ACC112 (cell line): ENCODE data around the gene LIN28B.
"Not testable (repeated sequence)": the region's sequence is repeated elsewhere in the genome, so short reads cannot be mapped to it uniquely, and the experiment has no call there.

Source experiments
- H2AFZ ChIP-seq: fragments of 200-600 bp; sonication (generic); one replicate; pipeline ENCODE4 v1.6.0; 2017; ENCODE audit warnings: antibody characterized with exemption, low read length; ENCODE audit not compliant: unreplicated experiment
- H3K27ac ChIP-seq: fragments of 200-600 bp; sonication (generic); 2 replicates; pipeline ENCODE4 v1.5.1; 2014; ENCODE audit warnings: low read depth, mild to moderate bottlenecking, antibody characterized with exemption, low read length, moderate library complexity
- H3K27me3 ChIP-seq: fragments of 200-600 bp; sonication (generic); 2 replicates; pipeline ENCODE4 v1.6.1; 2014; ENCODE audit warnings: mild to moderate bottlenecking, antibody characterized with exemption, low read length, moderate library complexity, mixed read lengths; ENCODE audit not compliant: insufficient read depth
- H3K36me3 ChIP-seq: fragments of 200-600 bp; sonication (generic); 2 replicates; pipeline ENCODE4 v1.6.1; 2016; ENCODE audit warnings: mild to moderate bottlenecking, antibody characterized with exemption, low read length, moderate library complexity, mixed read lengths; ENCODE audit not compliant: insufficient read depth
- H3K4me1 ChIP-seq: fragments of 200-600 bp; sonication (generic); one replicate; pipeline ENCODE4 v1.6.1; 2016; ENCODE audit warnings: low read length, mixed read lengths; ENCODE audit not compliant: insufficient read depth, unreplicated experiment, control insufficient read depth
- H3K4me3 ChIP-seq: fragments of 200-600 bp; sonication (generic); 2 replicates; pipeline ENCODE4 v1.5.1; 2014; ENCODE audit warnings: mild to moderate bottlenecking, low read depth, low read length
- H3K79me2 ChIP-seq: fragments of 200-600 bp; sonication (generic); one replicate; pipeline ENCODE4 v1.6.0; 2016; ENCODE audit warnings: low read length; ENCODE audit not compliant: control insufficient read depth, unreplicated experiment, insufficient read depth

Gene LIN28B

GRCh38 chr6:105066836-105067235 lies 109.9 kb downstream of the LIN28B start:
- H3K27me3 ChIP-seq: no peaks in the 10 kb centered on the region
- H2AFZ ChIP-seq: no peak overlapping the region
- H3K4me1 ChIP-seq: peaks cover 8% of the 10 kb centered on the region
- H3K36me3 ChIP-seq: no peaks in the 10 kb centered on the region
- no peak overlapping the region for H3K4me3 ChIP-seq
- H3K79me2 ChIP-seq: no peaks in the 10 kb centered on the region
- no peak overlapping the region for H3K27ac ChIP-seq

DNA sequence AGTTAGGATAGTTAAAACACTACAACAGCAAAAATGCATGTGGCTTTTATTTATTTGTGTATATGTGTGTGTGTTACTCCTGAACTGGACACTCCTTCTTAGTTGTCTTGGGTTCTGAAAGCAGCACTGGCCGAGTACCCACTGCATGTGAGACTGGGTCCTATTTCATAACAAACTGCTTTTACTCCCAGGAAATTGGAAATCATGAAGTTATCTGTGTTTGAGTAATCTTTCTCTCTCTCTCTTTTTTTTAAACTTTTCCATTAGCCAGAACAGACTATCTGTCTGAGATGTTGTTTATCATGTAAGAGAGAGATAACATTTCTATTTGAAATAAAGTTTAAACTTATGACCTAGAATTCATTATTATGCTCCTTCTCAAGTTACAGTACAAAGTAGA lies 110.4 kb downstream of the LIN28B start:
- no peaks in the 10 kb centered on the region for H3K79me2 ChIP-seq
- peaks cover 8% of the 10 kb centered on the region for H3K4me1 ChIP-seq
- no peak overlapping the region for H2AFZ ChIP-seq
- no peak overlapping the region for H3K4me3 ChIP-seq
- no peak overlapping the region for H3K27ac ChIP-seq
- no peaks in the 10 kb centered on the region for H3K36me3 ChIP-seq
- no peaks in the 10 kb centered on the region for H3K27me3 ChIP-seq

GRCh38 chr6:105068407-105068806 lies 111.5 kb downstream of the LIN28B start:
- Histone ChIP-seq H3K27me3 (no peaks in the 10 kb centered on the region), H3K4me3 (no peak overlapping the region), H3K4me1 (peaks cover 8% of the 10 kb centered on the region), H2AFZ (no peak overlapping the region), H3K36me3 (no peaks in the 10 kb centered on the region), H3K27ac (no peak overlapping the region), H3K79me2 (no peaks in the 10 kb centered on the region)

DNA sequence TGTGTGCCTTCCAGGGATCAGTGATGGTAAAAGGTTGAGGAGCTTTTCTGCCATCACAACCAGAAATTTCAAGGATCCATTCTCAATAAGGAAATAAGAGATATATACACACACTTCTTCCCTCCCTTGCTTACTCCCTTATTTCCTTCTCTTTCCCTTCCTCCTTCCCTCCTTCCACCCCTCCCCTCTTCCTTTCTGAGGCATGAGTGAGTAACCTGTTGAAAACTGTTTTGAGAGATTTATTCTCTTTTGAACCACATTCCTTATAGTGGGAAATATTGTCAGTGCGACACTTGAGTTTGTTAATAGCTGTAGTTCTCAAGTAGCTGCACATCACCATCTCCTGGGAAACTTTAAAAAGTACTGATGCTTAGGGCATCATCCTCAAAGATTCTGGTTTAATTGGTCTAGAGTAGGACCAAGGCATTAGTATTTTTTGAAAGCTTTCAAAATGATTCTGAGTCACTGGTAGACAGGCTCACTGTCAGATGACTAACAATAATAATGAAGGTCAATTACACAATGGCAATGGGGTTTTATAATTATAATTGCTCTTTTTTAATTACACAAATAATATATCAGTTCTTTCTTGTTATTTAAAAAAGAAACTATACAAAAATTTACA lies 113.0 kb downstream of the LIN28B start:
- Histone ChIP-seq H3K4me1 (peaks cover 8% of the 10 kb centered on the region), H3K79me2 (no peaks in the 10 kb centered on the region), H2AFZ (no peak overlapping the region), H3K27ac (no peak overlapping the region), H3K4me3 (no peak overlapping the region), H3K27me3 (no peaks in the 10 kb centered on the region), H3K36me3 (no peaks in the 10 kb centered on the region)

GRCh38 chr6:105072798-105073199 lies 115.9 kb downstream of the LIN28B start:
- Histone ChIP-seq H3K4me3 (no peak overlapping the region), H3K79me2 (no peaks in the 10 kb centered on the region), H3K36me3 (no peaks in the 10 kb centered on the region), H3K4me1 (peaks cover 3% of the 10 kb centered on the region), H3K27ac (no peak overlapping the region), H2AFZ (no peak overlapping the region), H3K27me3 (no peaks in the 10 kb centered on the region)

DNA sequence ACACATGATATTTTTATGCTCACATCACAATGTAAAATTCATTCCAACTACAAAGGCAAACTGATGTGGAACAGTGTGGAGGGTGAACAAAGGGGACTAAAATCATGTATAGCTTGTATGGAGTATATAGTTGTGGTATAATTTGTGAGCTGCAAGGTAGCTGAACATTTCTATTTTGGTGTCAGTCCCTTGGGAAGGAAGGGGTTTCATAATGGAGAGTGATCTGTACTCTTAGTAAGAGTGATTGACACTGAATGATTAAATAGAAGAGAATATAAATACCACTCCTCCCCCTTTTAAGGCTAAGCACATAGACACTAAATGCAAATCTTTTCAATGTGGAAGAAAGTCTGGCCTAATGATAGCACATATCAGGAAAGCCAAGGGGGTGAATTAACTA lies 118.3 kb downstream of the LIN28B start:
- no peaks in the 10 kb centered on the region for H3K79me2 ChIP-seq
- H3K27me3 ChIP-seq: no peaks in the 10 kb centered on the region
- no peaks in the 10 kb centered on the region for H3K36me3 ChIP-seq
- H3K27ac ChIP-seq: no peak overlapping the region
- H3K4me1 ChIP-seq: peaks cover 9% of the 10 kb centered on the region
- no peak overlapping the region for H3K4me3 ChIP-seq
- H2AFZ ChIP-seq: no peak overlapping the region

DNA sequence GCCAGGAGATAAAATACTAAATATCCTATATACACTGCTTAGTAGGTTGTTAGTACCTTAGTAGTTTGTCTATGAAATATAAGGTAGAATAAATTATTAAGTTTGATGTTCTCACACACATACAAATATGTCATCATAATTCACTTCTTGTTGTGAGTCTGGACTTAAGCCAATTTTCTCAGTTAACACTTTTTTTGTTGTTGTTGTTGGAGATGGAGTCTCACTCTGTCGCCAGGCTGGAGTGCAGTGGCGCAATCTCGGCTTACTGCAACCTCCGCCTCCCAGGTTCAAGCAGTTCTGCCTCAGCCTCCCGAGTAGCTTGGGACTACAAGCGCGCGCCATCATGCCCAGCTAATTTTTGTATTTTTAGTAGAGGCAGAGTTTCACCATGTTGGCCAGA lies 119.5 kb downstream of the LIN28B start:
- H3K36me3 ChIP-seq, H2AFZ ChIP-seq, H3K4me3 ChIP-seq, H3K4me1 ChIP-seq, H3K27ac ChIP-seq, H3K79me2 ChIP-seq, H3K27me3 ChIP-seq: not testable (repeated sequence)

DNA sequence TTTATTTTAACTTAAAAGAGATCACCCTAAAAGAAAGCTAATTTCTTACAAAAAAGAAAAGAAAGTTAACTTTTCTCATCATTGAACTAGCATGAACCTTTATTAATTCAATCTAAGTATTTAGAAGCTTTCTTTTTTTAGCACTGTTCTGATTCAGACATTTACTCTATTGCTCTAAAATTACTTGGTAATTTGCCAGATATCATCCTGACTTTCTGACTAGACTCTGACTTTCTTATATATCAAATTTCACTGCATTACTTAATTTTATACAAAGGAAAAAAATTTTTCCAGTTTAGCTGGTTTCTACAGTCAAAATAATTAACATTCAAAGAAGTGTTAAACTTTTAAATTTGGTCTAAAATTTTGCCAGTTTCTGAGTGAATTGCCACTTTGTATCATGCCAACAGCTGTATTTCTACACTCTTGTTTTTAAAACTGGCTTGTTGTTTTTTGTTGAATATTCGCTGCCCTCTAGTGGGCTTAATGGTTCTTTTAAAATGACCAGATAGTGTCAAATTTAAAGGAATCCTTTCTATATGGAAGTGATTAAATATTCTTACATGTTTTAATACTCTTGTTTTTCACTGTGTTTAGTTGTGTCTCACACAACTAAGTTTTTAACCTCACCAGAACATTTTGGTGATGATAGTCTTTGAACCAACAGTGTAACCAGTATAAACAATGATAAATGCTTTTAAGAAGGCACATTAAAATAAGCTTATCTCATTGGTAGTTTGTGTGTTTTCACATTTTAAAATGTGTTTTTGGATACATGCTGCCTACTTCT lies 120.9 kb downstream of the LIN28B start:
- Histone ChIP-seq H3K4me1 (peaks cover 6% of the 10 kb centered on the region), H2AFZ (no peak overlapping the region), H3K79me2 (no peaks in the 10 kb centered on the region), H3K27me3 (no peaks in the 10 kb centered on the region), H3K4me3 (no peak overlapping the region), H3K27ac (no peak overlapping the region), H3K36me3 (no peaks in the 10 kb centered on the region)

DNA sequence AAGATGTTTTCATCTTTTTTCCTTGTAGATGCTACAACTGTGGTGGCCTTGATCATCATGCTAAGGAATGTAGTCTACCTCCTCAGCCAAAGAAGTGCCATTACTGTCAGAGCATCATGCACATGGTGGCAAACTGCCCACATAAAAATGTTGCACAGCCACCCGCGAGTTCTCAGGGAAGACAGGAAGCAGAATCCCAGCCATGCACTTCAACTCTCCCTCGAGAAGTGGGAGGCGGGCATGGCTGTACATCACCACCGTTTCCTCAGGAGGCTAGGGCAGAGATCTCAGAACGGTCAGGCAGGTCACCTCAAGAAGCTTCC lies 121.4 kb downstream of the LIN28B start:
- Histone ChIP-seq H3K4me1 (peaks cover 6% of the 10 kb centered on the region), H3K79me2 (no peaks in the 10 kb centered on the region), H2AFZ (no peak overlapping the region), H3K4me3 (no peak overlapping the region), H3K27ac (no peak overlapping the region), H3K27me3 (no peaks in the 10 kb centered on the region), H3K36me3 (no peaks in the 10 kb centered on the region)

DNA sequence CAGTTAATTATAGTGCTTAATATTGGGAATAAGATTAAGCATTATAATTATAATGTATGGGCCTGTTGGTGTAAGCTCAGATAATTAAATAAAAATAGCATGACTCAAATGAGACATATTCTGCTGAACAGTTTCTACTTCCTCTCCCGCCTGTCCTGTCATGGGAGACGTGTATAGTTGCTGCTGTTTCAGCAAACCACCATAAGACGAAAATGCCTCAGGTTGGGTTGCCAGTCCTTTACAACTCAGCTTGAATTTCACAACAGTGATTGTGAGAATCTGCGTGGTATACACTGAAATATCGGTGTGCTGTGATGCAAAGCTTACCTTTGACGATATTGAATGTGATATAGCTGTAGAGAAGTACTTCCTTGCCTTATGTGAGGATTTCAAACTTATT lies 123.4 kb downstream of the LIN28B start:
- no peak overlapping the region for H3K4me3 ChIP-seq
- no peaks in the 10 kb centered on the region for H3K27me3 ChIP-seq
- H3K27ac ChIP-seq: no peak overlapping the region
- H3K4me1 ChIP-seq: peaks cover 6% of the 10 kb centered on the region
- no peaks in the 10 kb centered on the region for H3K36me3 ChIP-seq
- no peaks in the 10 kb centered on the region for H3K79me2 ChIP-seq
- no peak overlapping the region for H2AFZ ChIP-seq

DNA sequence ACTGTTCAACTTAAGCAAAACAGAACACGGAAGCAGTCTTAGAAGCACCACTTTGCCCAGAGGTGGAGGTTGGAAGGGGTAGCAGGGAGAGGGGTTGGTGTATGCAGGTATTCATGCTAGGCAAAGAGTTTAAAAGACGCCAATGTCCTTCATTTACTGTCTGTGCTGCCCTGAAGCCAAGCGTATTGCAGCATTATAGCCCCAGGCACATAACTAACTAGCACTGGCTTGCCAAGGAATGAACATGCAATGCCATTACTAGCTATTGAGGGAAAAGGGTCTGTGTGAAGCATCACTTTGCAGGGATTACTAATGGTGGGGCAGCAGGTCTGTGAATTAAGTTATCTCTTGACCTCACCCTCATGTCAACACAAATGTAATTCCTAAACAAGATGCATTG lies 124.8 kb downstream of the LIN28B start:
- not testable (repeated sequence) for H3K79me2 ChIP-seq, H3K27me3 ChIP-seq, H3K36me3 ChIP-seq, H3K4me3 ChIP-seq, H2AFZ ChIP-seq, H3K27ac ChIP-seq, H3K4me1 ChIP-seq
